ENCODE measurements around the gene ARID4B.

- TF ChIP-seq CENPX (CRISPR knock-in tag; IDR thresholded peaks at IDR 0.05) (no peak), ESRRA (CRISPR knock-in tag; IDR thresholded peaks at IDR 0.05; ENCODE audit: low read depth) (no peak), CTCF (CRISPR knock-in tag; IDR thresholded peaks at IDR 0.05) (no peak), ATF7-NPFF (CRISPR knock-in tag; IDR thresholded peaks at IDR 0.05; ENCODE audit: low read depth) (no peak), WIZ (CRISPR knock-in tag; IDR thresholded peaks at IDR 0.05) (no peak), PRDM10 (CRISPR knock-in tag; IDR thresholded peaks at IDR 0.05; ENCODE audit: low read depth) (no peak), RNF2 (conservative IDR thresholded peaks at IDR 0.05; ENCODE audit: low read depth) (no peak), ZNF776 (CRISPR knock-in tag; IDR thresholded peaks at IDR 0.05) (no peak)
These were observed 2.9 kb upstream of the ARID4B start for GRCh38 chr1:235330918-235331285.

Measured in HepG2 (cell line).